HL-60/S4 treated with phorbol 12-myristate 13-acetate at 8.2 ng/mL for 4 days and 3 days (cell line): ENCODE results near the gene TACC2.
"Not testable (repeated sequence)": the region's sequence is repeated elsewhere in the genome, so short reads cannot be mapped to it uniquely, and the experiment has no call there.

Experiments used
- in situ Hi-C: fragments of 300-500 bp; cut with MboI; formaldehyde crosslinking; loops from 2 replicates; pipeline ENCODE4 v1.15.0; 2022; ENCODE audit warnings: low sequenced_read_pairs

Gene TACC2

GRCh38 chr10:122186816-122187810 is 198.2 kb downstream of the TACC2 start:
- in situ Hi-C loops = no loop called here

GRCh38 chr10:122188706-122189105 is 199.7 kb downstream of the TACC2 start:
- in situ Hi-C loops = no loop called here

GRCh38 chr10:122189185-122189584 is 200.2 kb downstream of the TACC2 start:
- in situ Hi-C loops = no loop called here

GRCh38 chr10:122190176-122190943 is 201.4 kb downstream of the TACC2 start:
- in situ Hi-C loops = no loop called here

GRCh38 chr10:122191936-122192541 is 203.1 kb downstream of the TACC2 start:
- in situ Hi-C loops = no loop called here

GRCh38 chr10:122194251-122194650 is 205.3 kb downstream of the TACC2 start:
- in situ Hi-C loops = no loop called here

- in situ Hi-C loops = no loop called here
These were observed 207.3 kb downstream of the TACC2 start for GRCh38 chr10:122196218-122196617.

- in situ Hi-C loops = no loop called here
These were observed 208.8 kb downstream of the TACC2 start for GRCh38 chr10:122197611-122198222.

GRCh38 chr10:122198631-122199030 is 209.7 kb downstream of the TACC2 start:
- in situ Hi-C loops = no loop called here

GRCh38 chr10:122199070-122199469 is 210.1 kb downstream of the TACC2 start:
- in situ Hi-C loops = no loop called here

GRCh38 chr10:122199689-122200088 is 210.7 kb downstream of the TACC2 start:
- in situ Hi-C loops = no loop called here

- in situ Hi-C loops = no loop called here
These were observed 212.4 kb downstream of the TACC2 start for GRCh38 chr10:122201401-122201800.

- in situ Hi-C loops = not testable (repeated sequence)
These were observed 214.2 kb downstream of the TACC2 start for GRCh38 chr10:122203180-122203579.

GRCh38 chr10:122204691-122205489 is 215.9 kb downstream of the TACC2 start:
- in situ Hi-C loops = no loop called here

- in situ Hi-C loops = no loop called here
These were observed 217.6 kb downstream of the TACC2 start for GRCh38 chr10:122206471-122207065.

GRCh38 chr10:122207163-122207562 is 218.2 kb downstream of the TACC2 start:
- in situ Hi-C loops = no loop called here

GRCh38 chr10:122207596-122207995 is 218.6 kb downstream of the TACC2 start:
- in situ Hi-C loops = no loop called here

- in situ Hi-C loops = no loop called here
These were observed 219.8 kb downstream of the TACC2 start for GRCh38 chr10:122208571-122209430.
